Measurements from ENCODE around the gene CLPX.
"Not testable (repeated sequence)": the region's sequence is repeated elsewhere in the genome, so short reads cannot be mapped to it uniquely, and the experiment has no call there.

Gene CLPX

DNA sequence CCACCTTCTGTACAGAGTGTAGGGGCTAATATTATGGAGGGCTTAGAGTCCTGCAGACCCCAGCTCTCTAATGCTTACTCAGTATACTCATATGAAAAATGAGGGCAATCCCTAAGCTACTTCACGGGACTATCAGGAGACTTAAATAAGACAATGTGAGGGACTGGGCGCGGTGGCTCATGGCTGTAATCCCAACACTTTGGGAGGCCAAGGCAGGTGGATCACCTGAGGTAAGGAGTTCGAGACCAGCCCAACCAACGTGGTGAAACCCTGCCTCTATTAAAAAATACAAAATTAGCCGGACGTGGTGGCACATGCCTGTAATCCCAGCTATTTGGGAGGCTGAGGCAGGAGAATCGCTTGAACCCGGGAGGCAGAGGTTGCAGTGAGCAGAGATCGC lies 85.3 kb downstream of the CLPX start:
- DNase-seq, result not testable (repeated sequence)

DNA sequence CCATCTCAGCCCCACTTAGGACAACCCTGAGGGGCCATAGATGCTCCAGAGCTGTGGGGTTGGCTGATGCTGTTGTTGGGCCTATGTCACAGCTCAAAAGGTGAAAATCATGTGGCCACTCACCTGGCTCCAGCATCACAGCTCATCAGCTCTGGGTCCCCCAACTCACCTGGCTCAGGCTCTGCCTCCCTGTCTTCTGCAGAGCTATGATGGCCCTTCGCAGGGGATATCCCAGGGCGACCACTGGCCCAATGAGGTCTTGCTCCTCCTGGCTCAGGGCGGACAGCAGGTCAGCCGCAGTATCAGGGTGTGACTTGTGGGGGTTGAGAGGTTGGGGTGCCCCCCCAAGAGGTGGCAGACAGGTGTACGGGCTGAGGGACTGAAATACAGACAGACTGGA lies 85.8 kb downstream of the CLPX start:
- DNase-seq, result no peak

Data from activated CD4-positive, alpha-beta T cell treated with anti-CD3 and anti-CD28 coated beads, Interleukin-10, Interleukin-2, amounts not matched to agents 100 ng/mL and 50 ng/mL, durations not matched to agents 16 hours and 8 hours (primary cell).